GM23338 (cell line): Measurements from ENCODE around the gene IL22RA2. TPM values are rescaled to one million over a fixed set of nuclear protein-coding genes. Genes with fewer than 3 reads are reported as not detected.

Source experiments
- ATAC-seq: fragments of 200-7000 bp; cut with Tn5 transposase; 3 replicates; pipeline ENCODE4 v1.9.1; 2020
- DNase-seq: peaks from one replicate; pipeline ENCODE4 v3.0.0-alpha.2; 2015; ENCODE audit warnings: low spot score
- H2AFZ ChIP-seq: fragments of 200-600 bp; sonication (generic); 2 replicates; pipeline ENCODE4 v1.8.0; 2016; ENCODE audit warnings: antibody characterized with exemption, mild to moderate bottlenecking, moderate library complexity
- H3F3A ChIP-seq: fragments of 200-600 bp; sonication (generic); replicated peaks from 2 replicates; pipeline ENCODE4 v1.8.0; 2017; ENCODE audit warnings: antibody characterized with exemption, mixed run types, low read depth
- H3K27ac ChIP-seq: fragments of 200-600 bp; sonication (generic); 2 replicates; pipeline ENCODE4 v1.6.1; 2016; ENCODE audit warnings: low read depth
- H3K27me3 ChIP-seq: fragments of 200-600 bp; sonication (generic); 2 replicates; pipeline ENCODE4 v1.8.0; 2016; ENCODE audit warnings: mild to moderate bottlenecking, mixed run types, moderate library complexity; ENCODE audit not compliant: insufficient read depth
- H3K36me3 ChIP-seq: fragments of 200-600 bp; sonication (generic); 2 replicates; pipeline ENCODE4 v1.8.0; 2016; ENCODE audit warnings: mild to moderate bottlenecking; ENCODE audit not compliant: insufficient read depth
- H3K4me1 ChIP-seq: fragments of 200-600 bp; sonication (generic); 2 replicates; pipeline ENCODE4 v1.8.0; 2016; ENCODE audit warnings: mild to moderate bottlenecking, moderate library complexity; ENCODE audit not compliant: insufficient read depth
- H3K4me2 ChIP-seq: fragments of 200-600 bp; sonication (generic); 2 replicates; pipeline ENCODE4 v1.7.1; 2017; ENCODE audit warnings: mixed run types
- H3K4me3 ChIP-seq: fragments of 200-600 bp; sonication (generic); 2 replicates; pipeline ENCODE4 v1.6.1; 2016; ENCODE audit warnings: mixed run types
- H3K79me2 ChIP-seq: fragments of 200-600 bp; sonication (generic); replicated peaks from 2 replicates; pipeline ENCODE4 v1.8.0; 2017; ENCODE audit warnings: mild to moderate bottlenecking; ENCODE audit not compliant: insufficient read depth
- H3K9me2 ChIP-seq: fragments of 200-600 bp; sonication (generic); 2 replicates; pipeline ENCODE4 v1.8.0; 2017; ENCODE audit not compliant: insufficient read depth
- H4K20me1 ChIP-seq: fragments of 200-600 bp; sonication (generic); replicated peaks from 2 replicates; pipeline ENCODE4 v1.8.0; 2017; ENCODE audit warnings: mild to moderate bottlenecking; ENCODE audit not compliant: insufficient read depth
- H3K27ac Mint-ChIP-seq: 2 replicates; pipeline ENCODE4 v1.8.0; 2020; ENCODE audit warnings: inconsistent platforms, mild to moderate bottlenecking, moderate library complexity, mixed read lengths
- H3K27me3 Mint-ChIP-seq: 3 replicates; pipeline ENCODE4 v1.8.0; 2022; ENCODE audit warnings: low read depth, mild to moderate bottlenecking, moderate library complexity, mixed read lengths, inconsistent platforms; ENCODE audit not compliant: insufficient read depth, poor library complexity
- H3K36me3 Mint-ChIP-seq: 3 replicates; pipeline ENCODE4 v1.8.0; 2021; ENCODE audit warnings: low read depth, mild to moderate bottlenecking, inconsistent platforms, moderate library complexity, mixed read lengths
- H3K4me1 Mint-ChIP-seq: 3 replicates; pipeline ENCODE4 v1.8.0; 2020; ENCODE audit warnings: mild to moderate bottlenecking, inconsistent platforms, mixed read lengths
- H3K4me3 Mint-ChIP-seq: 3 replicates; pipeline ENCODE4 v1.8.0; 2021; ENCODE audit warnings: moderate library complexity, mild to moderate bottlenecking, inconsistent platforms, mixed read lengths
- H3K9me3 Mint-ChIP-seq: 3 replicates; pipeline ENCODE4 v1.8.0; 2020; ENCODE audit warnings: moderate library complexity, mild to moderate bottlenecking, inconsistent platforms, mixed read lengths
- CREB1 ChIP-seq: fragments of 250-450 bp; sonication (Bioruptor Pico); IDR thresholded peaks from 2 replicates; pipeline ENCODE4 v1.5.0; 2020; ENCODE audit warnings: low read depth, mild to moderate bottlenecking, moderate library complexity
- ETS1 ChIP-seq: IDR thresholded peaks from 2 replicates; pipeline ENCODE4 v1.6.1; 2016; ENCODE audit warnings: antibody characterized with exemption
- EZH2phosphoT487 ChIP-seq: fragments of 200-600 bp; sonication (generic); IDR thresholded peaks from one replicate; pipeline ENCODE4 v1.8.1; 2018; ENCODE audit warnings: antibody characterized with exemption; ENCODE audit not compliant: unreplicated experiment
- JUNB ChIP-seq: IDR thresholded peaks from one replicate; pipeline ENCODE4 v1.6.1; 2016; ENCODE audit warnings: antibody characterized with exemption; ENCODE audit not compliant: unreplicated experiment
- POLR2AphosphoS5 ChIP-seq: IDR thresholded peaks from 2 replicates; pipeline ENCODE4 v1.6.1; 2016; ENCODE audit warnings: antibody characterized with exemption, low read depth
- ZNF114 ChIP-seq: fragments of 250-450 bp; sonication (Bioruptor Pico); IDR thresholded peaks from 2 replicates; pipeline ENCODE4 v1.5.0; 2020; ENCODE audit warnings: mild to moderate bottlenecking, moderate library complexity
- polyA plus RNA-seq: library from polyadenylated mRNA; unstranded; fragments of >200 nt; fragmentation: Nextera tagmentation; extraction: Ambion mirVana; gene quantifications from 2 replicates; pipeline ENCODE4 v1.2.1, GENCODE V29; 2016
- total RNA-seq: library from RNA; depleted of rRNA; stranded (reverse); fragments of >200 nt; shearing (Covaris generic); gene quantifications from 2 replicates; pipeline ENCODE4 v1.2.3, GENCODE V29; 2014
- TF ChIP-seq, protein P1 (sequence below): fragments of 250-450 bp; sonication (Bioruptor Pico); IDR thresholded peaks from 2 replicates; pipeline ENCODE4 v1.5.0; 2020; ENCODE audit warnings: mild to moderate bottlenecking, moderate library complexity
- TF ChIP-seq, protein P2 (sequence below): IDR thresholded peaks from one replicate; pipeline ENCODE4 v1.6.1; 2018; ENCODE audit warnings: antibody characterized with exemption; ENCODE audit not compliant: unreplicated experiment

Gene IL22RA2
- total and polyA plus RNA-seq, 2 experiments from 2014 or later = not detected

- TF ChIP-seq, protein P1, sequence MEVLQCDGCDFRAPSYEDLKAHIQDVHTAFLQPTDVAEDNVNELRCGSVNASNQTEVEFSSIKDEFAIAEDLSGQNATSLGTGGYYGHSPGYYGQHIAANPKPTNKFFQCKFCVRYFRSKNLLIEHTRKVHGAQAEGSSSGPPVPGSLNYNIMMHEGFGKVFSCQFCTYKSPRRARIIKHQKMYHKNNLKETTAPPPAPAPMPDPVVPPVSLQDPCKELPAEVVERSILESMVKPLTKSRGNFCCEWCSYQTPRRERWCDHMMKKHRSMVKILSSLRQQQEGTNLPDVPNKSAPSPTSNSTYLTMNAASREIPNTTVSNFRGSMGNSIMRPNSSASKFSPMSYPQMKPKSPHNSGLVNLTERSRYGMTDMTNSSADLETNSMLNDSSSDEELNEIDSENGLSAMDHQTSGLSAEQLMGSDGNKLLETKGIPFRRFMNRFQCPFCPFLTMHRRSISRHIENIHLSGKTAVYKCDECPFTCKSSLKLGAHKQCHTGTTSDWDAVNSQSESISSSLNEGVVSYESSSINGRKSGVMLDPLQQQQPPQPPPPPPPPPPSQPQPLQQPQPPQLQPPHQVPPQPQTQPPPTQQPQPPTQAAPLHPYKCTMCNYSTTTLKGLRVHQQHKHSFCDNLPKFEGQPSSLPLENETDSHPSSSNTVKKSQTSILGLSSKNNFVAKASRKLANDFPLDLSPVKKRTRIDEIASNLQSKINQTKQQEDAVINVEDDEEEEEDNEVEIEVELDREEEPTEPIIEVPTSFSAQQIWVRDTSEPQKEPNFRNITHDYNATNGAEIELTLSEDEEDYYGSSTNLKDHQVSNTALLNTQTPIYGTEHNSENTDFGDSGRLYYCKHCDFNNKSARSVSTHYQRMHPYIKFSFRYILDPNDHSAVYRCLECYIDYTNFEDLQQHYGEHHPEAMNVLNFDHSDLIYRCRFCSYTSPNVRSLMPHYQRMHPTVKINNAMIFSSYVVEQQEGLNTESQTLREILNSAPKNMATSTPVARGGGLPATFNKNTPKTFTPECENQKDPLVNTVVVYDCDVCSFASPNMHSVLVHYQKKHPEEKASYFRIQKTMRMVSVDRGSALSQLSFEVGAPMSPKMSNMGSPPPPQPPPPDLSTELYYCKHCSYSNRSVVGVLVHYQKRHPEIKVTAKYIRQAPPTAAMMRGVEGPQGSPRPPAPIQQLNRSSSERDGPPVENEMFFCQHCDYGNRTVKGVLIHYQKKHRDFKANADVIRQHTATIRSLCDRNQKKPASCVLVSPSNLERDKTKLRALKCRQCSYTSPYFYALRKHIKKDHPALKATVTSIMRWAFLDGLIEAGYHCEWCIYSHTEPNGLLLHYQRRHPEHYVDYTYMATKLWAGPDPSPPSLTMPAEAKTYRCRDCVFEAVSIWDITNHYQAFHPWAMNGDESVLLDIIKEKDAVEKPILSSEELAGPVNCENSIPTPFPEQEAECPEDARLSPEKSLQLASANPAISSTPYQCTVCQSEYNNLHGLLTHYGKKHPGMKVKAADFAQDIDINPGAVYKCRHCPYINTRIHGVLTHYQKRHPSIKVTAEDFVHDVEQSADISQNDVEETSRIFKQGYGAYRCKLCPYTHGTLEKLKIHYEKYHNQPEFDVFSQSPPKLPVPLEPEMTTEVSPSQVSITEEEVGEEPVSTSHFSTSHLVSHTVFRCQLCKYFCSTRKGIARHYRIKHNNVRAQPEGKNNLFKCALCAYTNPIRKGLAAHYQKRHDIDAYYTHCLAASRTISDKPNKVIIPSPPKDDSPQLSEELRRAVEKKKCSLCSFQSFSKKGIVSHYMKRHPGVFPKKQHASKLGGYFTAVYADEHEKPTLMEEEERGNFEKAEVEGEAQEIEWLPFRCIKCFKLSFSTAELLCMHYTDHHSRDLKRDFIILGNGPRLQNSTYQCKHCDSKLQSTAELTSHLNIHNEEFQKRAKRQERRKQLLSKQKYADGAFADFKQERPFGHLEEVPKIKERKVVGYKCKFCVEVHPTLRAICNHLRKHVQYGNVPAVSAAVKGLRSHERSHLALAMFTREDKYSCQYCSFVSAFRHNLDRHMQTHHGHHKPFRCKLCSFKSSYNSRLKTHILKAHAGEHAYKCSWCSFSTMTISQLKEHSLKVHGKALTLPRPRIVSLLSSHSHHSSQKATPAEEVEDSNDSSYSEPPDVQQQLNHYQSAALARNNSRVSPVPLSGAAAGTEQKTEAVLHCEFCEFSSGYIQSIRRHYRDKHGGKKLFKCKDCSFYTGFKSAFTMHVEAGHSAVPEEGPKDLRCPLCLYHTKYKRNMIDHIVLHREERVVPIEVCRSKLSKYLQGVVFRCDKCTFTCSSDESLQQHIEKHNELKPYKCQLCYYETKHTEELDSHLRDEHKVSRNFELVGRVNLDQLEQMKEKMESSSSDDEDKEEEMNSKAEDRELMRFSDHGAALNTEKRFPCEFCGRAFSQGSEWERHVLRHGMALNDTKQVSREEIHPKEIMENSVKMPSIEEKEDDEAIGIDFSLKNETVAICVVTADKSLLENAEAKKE (CRISPR knock-in tag) = no peak
- TF ChIP-seq POLR2AphosphoS5 = no peak
- TF ChIP-seq, protein P2, sequence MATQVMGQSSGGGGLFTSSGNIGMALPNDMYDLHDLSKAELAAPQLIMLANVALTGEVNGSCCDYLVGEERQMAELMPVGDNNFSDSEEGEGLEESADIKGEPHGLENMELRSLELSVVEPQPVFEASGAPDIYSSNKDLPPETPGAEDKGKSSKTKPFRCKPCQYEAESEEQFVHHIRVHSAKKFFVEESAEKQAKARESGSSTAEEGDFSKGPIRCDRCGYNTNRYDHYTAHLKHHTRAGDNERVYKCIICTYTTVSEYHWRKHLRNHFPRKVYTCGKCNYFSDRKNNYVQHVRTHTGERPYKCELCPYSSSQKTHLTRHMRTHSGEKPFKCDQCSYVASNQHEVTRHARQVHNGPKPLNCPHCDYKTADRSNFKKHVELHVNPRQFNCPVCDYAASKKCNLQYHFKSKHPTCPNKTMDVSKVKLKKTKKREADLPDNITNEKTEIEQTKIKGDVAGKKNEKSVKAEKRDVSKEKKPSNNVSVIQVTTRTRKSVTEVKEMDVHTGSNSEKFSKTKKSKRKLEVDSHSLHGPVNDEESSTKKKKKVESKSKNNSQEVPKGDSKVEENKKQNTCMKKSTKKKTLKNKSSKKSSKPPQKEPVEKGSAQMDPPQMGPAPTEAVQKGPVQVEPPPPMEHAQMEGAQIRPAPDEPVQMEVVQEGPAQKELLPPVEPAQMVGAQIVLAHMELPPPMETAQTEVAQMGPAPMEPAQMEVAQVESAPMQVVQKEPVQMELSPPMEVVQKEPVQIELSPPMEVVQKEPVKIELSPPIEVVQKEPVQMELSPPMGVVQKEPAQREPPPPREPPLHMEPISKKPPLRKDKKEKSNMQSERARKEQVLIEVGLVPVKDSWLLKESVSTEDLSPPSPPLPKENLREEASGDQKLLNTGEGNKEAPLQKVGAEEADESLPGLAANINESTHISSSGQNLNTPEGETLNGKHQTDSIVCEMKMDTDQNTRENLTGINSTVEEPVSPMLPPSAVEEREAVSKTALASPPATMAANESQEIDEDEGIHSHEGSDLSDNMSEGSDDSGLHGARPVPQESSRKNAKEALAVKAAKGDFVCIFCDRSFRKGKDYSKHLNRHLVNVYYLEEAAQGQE = no peak
These were observed 12.7 kb downstream of the IL22RA2 start (continued) for GRCh38 chr6:137160763-137161162.

DNA sequence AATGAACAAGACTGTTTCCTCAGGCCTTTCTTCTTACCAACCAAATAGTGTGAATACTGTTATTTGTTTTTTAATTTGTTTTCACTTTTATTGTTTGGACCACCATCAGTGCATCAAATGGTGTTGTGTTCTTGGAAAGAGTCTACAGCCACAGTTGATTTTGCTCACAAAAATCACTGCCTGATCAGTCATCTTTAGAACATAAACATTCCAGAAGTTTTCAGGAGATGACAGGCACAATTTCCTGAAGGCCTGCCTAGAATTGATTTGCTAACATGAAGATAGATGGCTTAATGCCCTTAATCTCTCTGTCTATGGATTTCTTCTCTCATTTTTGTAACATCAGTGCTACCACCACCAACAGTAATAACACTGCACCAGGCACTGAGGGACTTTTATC lies 13.5 kb downstream of the IL22RA2 start:
- H3K36me3 Mint-ChIP-seq = peaks cover 36% of the 10 kb centered on the region
- Histone ChIP-seq H3K4me1 (no peaks in the 10 kb centered on the region), H3K27me3 (no peaks in the 10 kb centered on the region), H3K4me3 (no peak overlapping the region), H3K36me3 (no peaks in the 10 kb centered on the region), H3K27ac (no peak overlapping the region), H4K20me1 (no peaks in the 10 kb centered on the region), H3F3A (no peaks in the 10 kb centered on the region), H3K4me2 (no peak overlapping the region), H2AFZ (no peak overlapping the region), H3K9me2 (peaks cover 14% of the 10 kb centered on the region), H3K79me2 (no peaks in the 10 kb centered on the region)
- peaks cover 6% of the 10 kb centered on the region for H3K27me3 Mint-ChIP-seq
- no peak overlapping the region for H3K4me3 Mint-ChIP-seq
- DNase-seq (no peak), ATAC-seq (no peak)
- TF ChIP-seq JUNB = no peak
- no peak for TF ChIP-seq ZNF114 (CRISPR knock-in tag)
- no peak for TF ChIP-seq ETS1
- no peak for TF ChIP-seq CREB1 (CRISPR knock-in tag)
- no peak for TF ChIP-seq POLR2AphosphoS5
- no peak for TF ChIP-seq EZH2phosphoT487
- peaks cover 50% of the 10 kb centered on the region for H3K9me3 Mint-ChIP-seq
- no peak overlapping the region for H3K27ac Mint-ChIP-seq
- H3K4me1 Mint-ChIP-seq = no peaks in the 10 kb centered on the region
